ENCODE measurements around the gene CCDC190.

CCDC190 gene

GRCh38 chr1:162861101-162861500 is at the start of gene CCDC190:
CCDC190 (minus strand) TSS chr1:162861175; CDS start chr1:162859646, 1,529 bp downstream.
- Histone ChIP-seq H3K4me3 (ENCODE audit: low read depth in 1 of 2, low read length in 2 of 2) (no peak within 1 kb of the TSS), H3K9me3 (ENCODE audit: low read length) (no peaks in the 10 kb centered on the region), H3K27me3 (ENCODE audit: control insufficient read depth in 1 of 2, insufficient read depth in 2 of 2, low read length in 2 of 2) (no peaks in the 10 kb centered on the region), H3K36me3 (ENCODE audit: insufficient read depth, low read length) (no peaks in the 10 kb centered on the region), H3K9ac (ENCODE audit: low read length) (no peak within 1 kb of the TSS), H3K27ac (ENCODE audit: low read depth, low read length) (no peak within 1 kb of the TSS), H3K4me1 (ENCODE audit: insufficient read depth, low read length) (peaks cover 16% of the 10 kb centered on the region)

GRCh38 chr1:162910161-162910560 is 49.2 kb upstream of the CCDC190 start:
- no peak overlapping the region for H3K4me3 ChIP-seq (ENCODE audit: low read depth in 1 of 2, low read length in 2 of 2)
- no peak overlapping the region for H3K27ac ChIP-seq (ENCODE audit: low read depth, low read length)
- H3K27me3 ChIP-seq (ENCODE audit: control insufficient read depth in 1 of 2, insufficient read depth in 2 of 2, low read length in 2 of 2): no peaks in the 10 kb centered on the region
- H3K9ac ChIP-seq (ENCODE audit: low read length): no peak overlapping the region
- no peaks in the 10 kb centered on the region for H3K36me3 ChIP-seq (ENCODE audit: insufficient read depth, low read length)
- no peaks in the 10 kb centered on the region for H3K4me1 ChIP-seq (ENCODE audit: insufficient read depth, low read length)
- no peaks in the 10 kb centered on the region for H3K9me3 ChIP-seq (ENCODE audit: low read length)

GRCh38 chr1:162908780-162909179 is 47.8 kb upstream of the CCDC190 start:
- no peak overlapping the region for H3K27ac ChIP-seq (ENCODE audit: low read depth, low read length)
- no peak overlapping the region for H3K9ac ChIP-seq (ENCODE audit: low read length)
- H3K9me3 ChIP-seq (ENCODE audit: low read length): no peaks in the 10 kb centered on the region
- H3K36me3 ChIP-seq (ENCODE audit: insufficient read depth, low read length): no peaks in the 10 kb centered on the region
- no peak overlapping the region for H3K4me3 ChIP-seq (ENCODE audit: low read depth in 1 of 2, low read length in 2 of 2)
- no peaks in the 10 kb centered on the region for H3K27me3 ChIP-seq (ENCODE audit: control insufficient read depth in 1 of 2, insufficient read depth in 2 of 2, low read length in 2 of 2)
- no peaks in the 10 kb centered on the region for H3K4me1 ChIP-seq (ENCODE audit: insufficient read depth, low read length)

- no peaks in the 10 kb centered on the region for H3K4me1 ChIP-seq (ENCODE audit: insufficient read depth, low read length)
- H3K36me3 ChIP-seq (ENCODE audit: insufficient read depth, low read length): no peaks in the 10 kb centered on the region
- no peaks in the 10 kb centered on the region for H3K27me3 ChIP-seq (ENCODE audit: control insufficient read depth in 1 of 2, insufficient read depth in 2 of 2, low read length in 2 of 2)
- no peak overlapping the region for H3K9ac ChIP-seq (ENCODE audit: low read length)
- no peak overlapping the region for H3K4me3 ChIP-seq (ENCODE audit: low read depth in 1 of 2, low read length in 2 of 2)
- H3K9me3 ChIP-seq (ENCODE audit: low read length): no peaks in the 10 kb centered on the region
- H3K27ac ChIP-seq (ENCODE audit: low read depth, low read length): no peak overlapping the region
Observed at GRCh38 chr1:162908236-162908635, 47.3 kb upstream of the CCDC190 start.

GRCh38 chr1:162906485-162906884 is 45.5 kb upstream of the CCDC190 start:
- no peak overlapping the region for H3K9ac ChIP-seq (ENCODE audit: low read length)
- no peaks in the 10 kb centered on the region for H3K9me3 ChIP-seq (ENCODE audit: low read length)
- no peaks in the 10 kb centered on the region for H3K4me1 ChIP-seq (ENCODE audit: insufficient read depth, low read length)
- no peaks in the 10 kb centered on the region for H3K36me3 ChIP-seq (ENCODE audit: insufficient read depth, low read length)
- H3K27ac ChIP-seq (ENCODE audit: low read depth, low read length): no peak overlapping the region
- no peak overlapping the region for H3K4me3 ChIP-seq (ENCODE audit: low read depth in 1 of 2, low read length in 2 of 2)
- no peaks in the 10 kb centered on the region for H3K27me3 ChIP-seq (ENCODE audit: control insufficient read depth in 1 of 2, insufficient read depth in 2 of 2, low read length in 2 of 2)

- no peak overlapping the region for H3K27ac ChIP-seq (ENCODE audit: low read depth, low read length)
- no peaks in the 10 kb centered on the region for H3K36me3 ChIP-seq (ENCODE audit: insufficient read depth, low read length)
- H3K4me3 ChIP-seq (ENCODE audit: low read depth in 1 of 2, low read length in 2 of 2): no peak overlapping the region
- H3K9ac ChIP-seq (ENCODE audit: low read length): no peak overlapping the region
- H3K27me3 ChIP-seq (ENCODE audit: control insufficient read depth in 1 of 2, insufficient read depth in 2 of 2, low read length in 2 of 2): no peaks in the 10 kb centered on the region
- no peaks in the 10 kb centered on the region for H3K9me3 ChIP-seq (ENCODE audit: low read length)
- H3K4me1 ChIP-seq (ENCODE audit: insufficient read depth, low read length): no peaks in the 10 kb centered on the region
Observed at GRCh38 chr1:162905174-162906158, 44.5 kb upstream of the CCDC190 start.

GRCh38 chr1:162904579-162904978 is 43.6 kb upstream of the CCDC190 start:
- H3K9me3 ChIP-seq (ENCODE audit: low read length): no peaks in the 10 kb centered on the region
- no peaks in the 10 kb centered on the region for H3K36me3 ChIP-seq (ENCODE audit: insufficient read depth, low read length)
- H3K27me3 ChIP-seq (ENCODE audit: control insufficient read depth in 1 of 2, insufficient read depth in 2 of 2, low read length in 2 of 2): no peaks in the 10 kb centered on the region
- H3K27ac ChIP-seq (ENCODE audit: low read depth, low read length): no peak overlapping the region
- H3K4me3 ChIP-seq (ENCODE audit: low read depth in 1 of 2, low read length in 2 of 2): no peak overlapping the region
- no peaks in the 10 kb centered on the region for H3K4me1 ChIP-seq (ENCODE audit: insufficient read depth, low read length)
- no peak overlapping the region for H3K9ac ChIP-seq (ENCODE audit: low read length)

- H3K9ac ChIP-seq (ENCODE audit: low read length): no peak overlapping the region
- H3K27me3 ChIP-seq (ENCODE audit: control insufficient read depth in 1 of 2, insufficient read depth in 2 of 2, low read length in 2 of 2): no peaks in the 10 kb centered on the region
- H3K4me3 ChIP-seq (ENCODE audit: low read depth in 1 of 2, low read length in 2 of 2): no peak overlapping the region
- no peaks in the 10 kb centered on the region for H3K4me1 ChIP-seq (ENCODE audit: insufficient read depth, low read length)
- no peak overlapping the region for H3K27ac ChIP-seq (ENCODE audit: low read depth, low read length)
- H3K9me3 ChIP-seq (ENCODE audit: low read length): no peaks in the 10 kb centered on the region
- no peaks in the 10 kb centered on the region for H3K36me3 ChIP-seq (ENCODE audit: insufficient read depth, low read length)
Observed at GRCh38 chr1:162904023-162904422, 43.0 kb upstream of the CCDC190 start.

GRCh38 chr1:162903246-162903645 is 42.3 kb upstream of the CCDC190 start:
- H3K4me3 ChIP-seq (ENCODE audit: low read depth in 1 of 2, low read length in 2 of 2): no peak overlapping the region
- no peak overlapping the region for H3K9ac ChIP-seq (ENCODE audit: low read length)
- no peaks in the 10 kb centered on the region for H3K4me1 ChIP-seq (ENCODE audit: insufficient read depth, low read length)
- H3K36me3 ChIP-seq (ENCODE audit: insufficient read depth, low read length): no peaks in the 10 kb centered on the region
- H3K27me3 ChIP-seq (ENCODE audit: control insufficient read depth in 1 of 2, insufficient read depth in 2 of 2, low read length in 2 of 2): no peaks in the 10 kb centered on the region
- no peak overlapping the region for H3K27ac ChIP-seq (ENCODE audit: low read depth, low read length)
- H3K9me3 ChIP-seq (ENCODE audit: low read length): no peaks in the 10 kb centered on the region

- Histone ChIP-seq H3K27me3 (ENCODE audit: control insufficient read depth in 1 of 2, insufficient read depth in 2 of 2, low read length in 2 of 2) (no peaks in the 10 kb centered on the region), H3K27ac (ENCODE audit: low read depth, low read length) (no peak overlapping the region), H3K9me3 (ENCODE audit: low read length) (no peaks in the 10 kb centered on the region), H3K4me1 (ENCODE audit: insufficient read depth, low read length) (no peaks in the 10 kb centered on the region), H3K4me3 (ENCODE audit: low read depth in 1 of 2, low read length in 2 of 2) (no peak overlapping the region), H3K9ac (ENCODE audit: low read length) (no peak overlapping the region), H3K36me3 (ENCODE audit: insufficient read depth, low read length) (no peaks in the 10 kb centered on the region)
Observed at GRCh38 chr1:162902416-162902815, 41.4 kb upstream of the CCDC190 start.

GRCh38 chr1:162901243-162901642 is 40.3 kb upstream of the CCDC190 start:
- Histone ChIP-seq H3K36me3 (ENCODE audit: insufficient read depth, low read length) (no peaks in the 10 kb centered on the region), H3K9ac (ENCODE audit: low read length) (no peak overlapping the region), H3K27ac (ENCODE audit: low read depth, low read length) (no peak overlapping the region), H3K27me3 (ENCODE audit: control insufficient read depth in 1 of 2, insufficient read depth in 2 of 2, low read length in 2 of 2) (no peaks in the 10 kb centered on the region), H3K4me1 (ENCODE audit: insufficient read depth, low read length) (no peaks in the 10 kb centered on the region), H3K9me3 (ENCODE audit: low read length) (no peaks in the 10 kb centered on the region), H3K4me3 (ENCODE audit: low read depth in 1 of 2, low read length in 2 of 2) (no peak overlapping the region)
